ENCODE results near the gene SLC16A6. TPM values are rescaled to one million over a fixed set of nuclear protein-coding genes. Genes with fewer than 3 reads are reported as not detected.
"Not testable (repeated sequence)": the region's sequence is repeated elsewhere in the genome, so short reads cannot be mapped to it uniquely, and the experiment has no call there.

Gene SLC16A6
- total RNA-seq, 1 experiment from 2014 or later, result 4.8 TPM

GRCh38 chr17:68237369-68238163, 53.4 kb downstream of the SLC16A6 start:
- H2AFZ ChIP-seq (ENCODE audit: low read depth, low read length, poor library complexity, severe bottlenecking); H3K36me3 ChIP-seq (ENCODE audit: control insufficient read depth in 1 of 2, insufficient read depth in 2 of 2, low read length in 2 of 2); H3K27ac ChIP-seq (ENCODE audit: low read depth, low read length); ATAC-seq; H3K9me3 ChIP-seq (ENCODE audit: control insufficient read depth in 1 of 2, insufficient read depth in 1 of 2, low read depth in 1 of 2, low read length in 2 of 2); CTCF ChIA-PET; RAD21 ChIA-PET (ENCODE audit: low non-redundant PET in 1 of 2, low total read pairs in 2 of 2, uncharacterized antibody in 2 of 2, unreplicated experiment in 2 of 2); BruUV-seq (replicated peaks); H3K79me2 ChIP-seq (ENCODE audit: insufficient read depth, low read length); intact Hi-C loops (cut with micrococcal nuclease); POLR2A ChIA-PET; H4K20me1 ChIP-seq (ENCODE audit: insufficient read depth); H3K9me2 ChIP-seq (ENCODE audit: insufficient read depth); H3K4me2 ChIP-seq (ENCODE audit: low read length); H3K4me3 ChIP-seq (replicated peaks in 1 of 2; ENCODE audit: low read depth in 1 of 2, low read length in 2 of 2); H3K27me3 ChIP-seq (ENCODE audit: insufficient read depth, low read length); H3K9ac ChIP-seq (ENCODE audit: low read length); DNase-seq (ENCODE audit: low read depth, low spot score): not testable (repeated sequence)
- H3K4me1 ChIP-seq (ENCODE audit: control insufficient read depth in 1 of 2, insufficient read depth in 2 of 2, low read length in 2 of 2), result peaks cover 8 to 34% of the 10 kb centered on the region in 2 experiments; a peak in 3 of 4 replicates

DNA sequence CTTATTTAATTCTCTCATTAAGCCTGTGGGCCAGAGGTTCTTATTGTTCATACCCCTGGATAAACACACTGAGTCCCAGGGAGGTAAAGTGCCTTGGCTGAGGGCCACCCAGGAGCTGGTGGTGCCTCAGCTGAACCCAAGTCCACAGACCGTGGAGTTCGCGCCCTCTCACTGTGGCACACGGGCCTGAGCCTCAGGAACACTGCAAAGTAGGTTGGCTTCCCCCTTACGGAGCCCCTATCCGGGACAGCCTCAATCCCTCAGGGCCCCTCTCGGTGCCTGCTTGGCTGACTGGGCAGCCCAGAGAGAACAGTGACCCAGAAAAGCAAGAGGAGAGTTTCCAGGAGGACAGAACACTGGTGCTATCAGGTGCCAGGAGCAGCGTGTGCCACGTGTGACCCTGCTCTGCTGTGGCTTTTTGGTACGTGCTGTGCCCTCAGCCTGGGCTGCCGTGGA, 55.6 kb downstream of the SLC16A6 start:
- POLR2A ChIA-PET; H3K36me3 ChIP-seq (ENCODE audit: control insufficient read depth in 1 of 2, insufficient read depth in 2 of 2, low read length in 2 of 2); H3K4me3 ChIP-seq (replicated peaks in 1 of 2; ENCODE audit: low read depth in 1 of 2, low read length in 2 of 2); H3K9me2 ChIP-seq (ENCODE audit: insufficient read depth); intact Hi-C loops (cut with micrococcal nuclease); H4K20me1 ChIP-seq (ENCODE audit: insufficient read depth); H3K9me3 ChIP-seq (ENCODE audit: control insufficient read depth in 1 of 2, insufficient read depth in 1 of 2, low read depth in 1 of 2, low read length in 2 of 2); H3K27me3 ChIP-seq (ENCODE audit: insufficient read depth, low read length); H3K79me2 ChIP-seq (ENCODE audit: insufficient read depth, low read length); DNase-seq (ENCODE audit: low read depth, low spot score); RAD21 ChIA-PET (ENCODE audit: low non-redundant PET in 1 of 2, low total read pairs in 2 of 2, uncharacterized antibody in 2 of 2, unreplicated experiment in 2 of 2); H2AFZ ChIP-seq (ENCODE audit: low read depth, low read length, poor library complexity, severe bottlenecking): not testable (repeated sequence)
- ATAC-seq, result peak; percentile 56
- peak overlapping the region; percentile 35 for H3K27ac ChIP-seq (ENCODE audit: low read depth, low read length)
- peak overlapping the region; percentile 47 for H3K9ac ChIP-seq (ENCODE audit: low read length)
- TSS peak; percentile 52 for BruUV-seq (replicated peaks)
- CTCF ChIA-PET, result interaction anchor here (1.5 kb wide), 1 partner anchor 200 kb away, joined by 3 read pairs; no protein-coding TSS in a partner anchor
- peaks cover 8 to 51% of the 10 kb centered on the region in 2 experiments; a peak in 3 of 4 replicates for H3K4me1 ChIP-seq (ENCODE audit: control insufficient read depth in 1 of 2, insufficient read depth in 2 of 2, low read length in 2 of 2)
- H3K4me2 ChIP-seq (ENCODE audit: low read length), result peak overlapping the region; percentile 58
